GM19035 (cell line): Measurements from ENCODE around the gene EVC2.

ENCODE experiments used
- ATAC-seq: cut with Tn5 transposase; IDR thresholded peaks from one replicate; pipeline ENCODE4 v1.9.1; 2021; ENCODE audit not compliant: unreplicated experiment

Gene EVC2

DNA sequence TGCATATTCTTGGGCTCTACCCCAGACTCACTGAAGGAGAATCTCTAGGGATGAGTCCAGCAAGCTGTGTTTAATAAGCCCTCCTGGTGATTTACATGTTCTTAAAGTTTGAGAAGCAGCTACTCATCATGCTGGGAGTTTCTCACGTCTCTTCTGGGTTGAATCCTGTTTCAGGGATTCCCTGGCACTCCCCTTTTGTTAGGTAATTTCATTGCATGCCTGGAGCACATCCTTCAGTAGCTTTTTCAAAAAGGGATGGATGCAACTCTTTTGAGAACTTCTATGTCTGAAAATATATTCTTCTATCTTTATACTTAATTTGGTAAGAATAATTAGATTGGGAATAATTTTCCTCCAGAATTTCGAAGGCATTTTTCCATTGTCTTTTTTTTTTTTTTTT is 7.0 kb upstream of the EVC2 start:
- ATAC-seq, result no peak

DNA sequence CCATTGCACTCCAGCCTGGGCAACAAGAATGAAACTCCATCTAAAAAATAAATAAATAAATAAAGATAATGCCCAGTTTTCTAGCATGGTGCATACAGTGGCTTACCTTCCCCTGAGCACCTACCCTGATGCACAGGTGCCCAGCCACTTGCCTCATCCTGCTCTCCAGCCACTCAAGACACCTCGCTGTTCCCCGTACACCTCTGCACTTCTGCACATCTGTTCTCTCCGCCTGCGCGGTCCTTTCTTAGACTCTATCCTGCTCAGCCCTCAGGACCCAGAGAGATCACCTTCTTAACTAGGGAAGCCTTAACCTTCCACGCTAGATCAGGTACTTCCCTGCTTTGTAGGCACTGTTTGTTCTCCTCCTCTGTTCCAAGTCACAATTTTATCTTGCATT is 5.5 kb upstream of the EVC2 start:
- no peak for ATAC-seq

DNA sequence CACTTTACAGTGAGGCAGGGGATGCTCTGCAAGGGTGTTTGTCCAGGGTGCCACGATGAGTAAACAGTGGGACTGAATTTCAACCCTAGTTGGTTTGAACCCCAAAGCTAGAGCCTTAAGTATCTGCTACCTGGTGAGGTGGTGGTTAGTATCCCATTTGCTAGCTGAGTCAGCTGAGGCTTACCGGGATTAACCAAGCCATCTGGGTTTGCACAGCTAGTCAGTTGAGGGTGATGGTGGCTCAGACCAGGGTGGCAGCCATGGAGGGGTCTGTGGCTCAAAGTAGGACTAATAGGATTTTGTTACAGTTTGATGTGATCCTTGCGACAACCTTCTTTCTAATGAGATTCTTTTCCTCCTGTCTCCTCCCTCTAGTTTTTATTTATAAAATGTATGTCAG is 4.6 kb upstream of the EVC2 start:
- no peak for ATAC-seq

DNA sequence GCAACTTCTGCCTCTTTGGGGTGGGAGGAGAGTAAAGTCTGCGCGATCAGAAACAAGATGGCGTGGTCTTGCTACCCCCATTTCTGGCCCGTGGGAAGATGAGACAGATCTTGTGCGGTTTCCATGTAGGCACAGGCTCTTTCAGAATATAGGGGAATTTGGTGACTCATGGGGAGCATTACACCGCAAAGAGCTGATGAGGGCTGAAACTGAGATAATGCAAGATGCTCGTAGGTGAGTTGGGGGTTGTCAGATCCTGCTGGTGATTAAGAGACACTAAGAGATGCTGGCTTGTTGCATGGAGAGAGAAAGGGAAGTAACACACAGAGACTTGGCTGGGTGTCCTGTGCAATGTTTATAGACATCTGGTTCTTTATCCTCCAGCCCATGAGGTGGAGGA is 4.2 kb upstream of the EVC2 start:
- ATAC-seq, result peak; percentile 33

DNA sequence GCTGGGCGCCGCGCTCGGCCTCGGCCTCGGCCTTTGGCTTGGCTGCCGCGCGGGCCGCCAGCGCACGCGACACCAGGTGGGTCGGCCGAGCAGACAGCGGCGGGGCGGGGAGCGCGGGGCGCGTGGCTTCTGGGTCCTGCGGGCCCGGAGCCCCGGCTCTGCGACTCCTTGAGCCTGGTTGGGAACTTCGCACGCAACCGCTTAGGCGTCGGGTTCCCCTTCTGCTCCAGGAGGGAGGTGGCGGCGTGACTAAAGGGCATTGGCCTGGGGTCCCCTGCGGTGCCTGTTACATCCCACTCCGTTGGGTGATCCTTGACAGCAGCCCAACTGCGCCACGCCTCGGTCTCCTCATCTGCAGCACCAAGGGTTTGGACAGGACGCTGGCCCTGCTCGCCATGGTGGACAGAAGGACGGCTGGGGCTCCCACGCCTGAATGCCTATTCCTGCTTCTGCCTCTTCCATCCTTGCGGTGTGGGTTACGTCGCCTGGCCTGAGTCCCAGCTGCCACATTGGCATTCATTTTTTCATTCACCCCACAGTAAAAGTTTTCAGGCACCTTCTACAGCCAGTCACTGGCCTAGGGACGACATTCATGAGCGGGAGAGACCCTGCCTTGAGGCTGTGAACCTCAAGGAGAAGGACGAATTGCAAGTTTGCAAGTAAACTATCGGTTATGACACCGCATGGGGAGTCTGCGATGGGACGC is 3.3 kb upstream of the EVC2 start:
- ATAC-seq, result peak; percentile 7

DNA sequence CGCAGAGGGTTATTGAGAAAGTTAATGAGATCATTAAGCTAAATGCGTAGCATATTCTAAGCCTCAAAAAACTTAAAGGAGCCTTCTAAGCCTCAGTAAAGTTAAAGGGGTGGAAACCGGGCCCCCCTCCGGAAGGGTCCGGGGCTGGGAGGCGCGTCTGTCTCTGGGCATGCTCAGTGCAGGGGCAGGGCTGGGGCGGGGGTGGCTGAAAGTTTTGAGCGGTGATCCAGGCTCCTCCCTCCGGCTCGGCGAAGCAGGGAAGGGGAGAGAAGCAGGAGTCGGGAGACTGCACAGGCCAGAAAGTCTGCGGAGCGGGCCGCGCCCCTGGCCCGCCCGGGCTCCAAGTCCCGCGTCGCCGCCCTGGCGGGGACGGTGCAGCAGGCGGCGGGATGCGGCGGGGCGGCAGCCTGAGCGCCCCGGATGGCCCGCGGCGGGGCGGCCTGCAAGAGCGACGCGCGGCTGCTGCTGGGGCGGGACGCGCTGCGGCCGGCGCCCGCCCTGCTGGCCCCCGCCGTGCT is 2.7 kb upstream of the EVC2 start, which contains the start of gene EVC:
TSS of gene EVC (plus strand) at position 241 of the 518 bp plus-strand sequence. CDS start at position 421, 180 bp downstream.
- peak; percentile 45 for ATAC-seq

DNA sequence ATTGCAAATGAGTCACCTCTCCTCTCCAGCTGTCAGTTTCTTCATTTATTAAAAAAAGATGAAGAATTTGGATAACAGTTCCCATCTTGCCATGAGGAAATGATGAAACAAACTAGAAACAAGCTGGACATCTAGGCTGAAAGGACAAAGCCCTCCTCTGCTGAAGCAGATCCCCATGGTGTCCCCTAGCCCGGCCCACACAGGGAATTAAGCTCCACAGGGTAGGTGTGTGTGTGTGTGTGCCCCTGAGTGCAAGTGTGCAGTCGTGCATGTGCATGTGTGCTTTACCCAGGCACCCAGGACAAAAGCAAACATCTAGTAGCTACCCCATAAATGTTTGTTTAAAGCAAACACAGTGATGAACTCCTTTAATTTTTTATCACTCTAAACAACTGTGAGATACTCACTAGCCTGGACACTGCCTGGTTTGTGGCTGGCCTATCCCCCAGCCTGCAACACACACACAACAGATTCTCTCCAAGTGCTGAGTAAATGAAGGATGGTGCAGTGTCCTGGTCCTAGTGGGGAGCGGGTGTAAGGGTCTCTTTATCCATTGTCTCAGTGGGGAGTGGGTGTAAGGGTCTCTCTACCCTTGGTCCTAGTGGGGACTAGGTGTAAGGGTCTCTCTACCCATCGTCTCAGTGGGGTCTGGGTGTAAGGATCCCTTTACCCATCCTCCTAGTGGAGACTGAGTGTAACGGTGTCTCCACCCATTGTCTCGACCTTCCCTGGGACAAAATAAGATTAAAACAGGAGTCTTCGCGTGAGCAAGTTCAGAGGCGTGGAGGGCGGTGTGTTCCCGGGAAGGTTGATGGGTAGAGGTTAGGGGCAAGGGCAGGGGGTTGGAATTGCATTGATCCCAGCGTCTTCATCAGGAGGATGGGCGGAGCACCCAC is 2.0 kb upstream of the EVC2 start:
- no peak for ATAC-seq

DNA sequence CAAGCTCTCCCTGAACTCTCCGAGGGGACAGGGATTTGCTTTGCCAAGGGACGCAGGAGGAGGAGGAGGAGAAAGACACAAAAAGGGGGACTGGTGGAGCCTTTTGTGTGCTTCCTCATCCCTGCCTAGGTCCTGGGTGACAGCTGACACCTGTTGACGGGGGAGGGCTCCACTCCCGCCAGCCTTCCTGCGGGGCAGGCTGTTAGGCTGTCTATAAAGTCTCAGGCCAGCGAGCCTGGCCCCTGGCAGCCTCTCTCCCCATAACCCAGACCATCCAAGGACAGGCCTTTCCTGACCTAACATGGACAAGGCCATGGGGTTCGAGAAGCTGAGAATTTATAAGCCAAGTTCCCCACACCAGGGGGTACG is 832 bp upstream of the EVC2 start:
- no peak for ATAC-seq

DNA sequence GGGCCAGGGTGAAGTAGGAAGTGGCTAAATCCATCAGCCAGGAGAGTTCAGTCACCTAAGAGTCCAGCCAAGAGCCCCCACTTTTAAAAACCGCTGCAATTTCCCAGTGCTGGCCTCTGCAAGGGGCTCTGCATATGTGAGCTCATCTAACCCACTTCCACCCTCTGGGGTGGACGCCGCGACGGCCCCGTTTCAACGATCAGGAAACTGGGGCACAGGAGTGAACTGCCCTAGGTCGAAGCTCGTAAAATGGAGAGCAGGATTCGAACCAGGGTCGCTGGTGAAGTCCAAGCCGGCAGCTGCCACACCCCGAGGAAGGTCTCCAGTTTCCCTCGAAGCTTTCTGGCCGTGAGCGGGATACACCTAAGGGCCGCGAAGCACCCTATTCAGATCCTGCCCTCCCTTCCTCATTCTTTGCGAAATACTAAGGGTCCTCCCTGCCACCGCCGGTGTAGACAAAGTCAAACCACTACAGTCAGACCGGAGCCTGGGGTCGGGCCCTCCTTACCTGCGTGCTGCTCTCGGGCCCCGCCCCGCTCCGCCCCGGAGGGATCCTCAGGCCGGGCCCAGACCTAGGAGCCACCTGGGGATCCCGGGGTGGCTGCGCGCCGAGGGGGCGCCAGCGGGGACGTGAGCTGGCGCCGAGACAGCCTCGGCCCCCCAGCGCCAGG is 446 bp downstream of the EVC2 start:
- ATAC-seq, result peak; percentile 26

DNA sequence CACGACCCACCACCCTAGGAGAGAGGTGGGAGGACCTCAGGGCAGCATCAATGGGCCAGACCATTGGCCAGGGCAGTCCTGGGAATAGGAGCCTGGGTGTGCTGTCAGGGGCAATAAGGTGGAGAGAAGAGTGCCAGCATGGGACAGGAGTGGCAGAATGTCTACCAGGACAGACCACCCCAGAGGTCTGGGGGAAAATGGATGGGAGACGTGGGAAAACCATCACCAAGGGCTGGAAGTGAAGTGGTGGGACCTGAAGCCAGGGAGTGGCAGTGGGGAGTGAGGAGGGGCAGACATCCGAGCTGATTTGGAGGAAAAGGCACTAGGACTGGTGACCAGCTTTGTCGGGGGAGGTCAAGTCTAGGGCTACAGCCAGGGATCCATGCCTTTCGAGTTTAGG is 993 bp downstream of the EVC2 start:
- ATAC-seq, result no peak

DNA sequence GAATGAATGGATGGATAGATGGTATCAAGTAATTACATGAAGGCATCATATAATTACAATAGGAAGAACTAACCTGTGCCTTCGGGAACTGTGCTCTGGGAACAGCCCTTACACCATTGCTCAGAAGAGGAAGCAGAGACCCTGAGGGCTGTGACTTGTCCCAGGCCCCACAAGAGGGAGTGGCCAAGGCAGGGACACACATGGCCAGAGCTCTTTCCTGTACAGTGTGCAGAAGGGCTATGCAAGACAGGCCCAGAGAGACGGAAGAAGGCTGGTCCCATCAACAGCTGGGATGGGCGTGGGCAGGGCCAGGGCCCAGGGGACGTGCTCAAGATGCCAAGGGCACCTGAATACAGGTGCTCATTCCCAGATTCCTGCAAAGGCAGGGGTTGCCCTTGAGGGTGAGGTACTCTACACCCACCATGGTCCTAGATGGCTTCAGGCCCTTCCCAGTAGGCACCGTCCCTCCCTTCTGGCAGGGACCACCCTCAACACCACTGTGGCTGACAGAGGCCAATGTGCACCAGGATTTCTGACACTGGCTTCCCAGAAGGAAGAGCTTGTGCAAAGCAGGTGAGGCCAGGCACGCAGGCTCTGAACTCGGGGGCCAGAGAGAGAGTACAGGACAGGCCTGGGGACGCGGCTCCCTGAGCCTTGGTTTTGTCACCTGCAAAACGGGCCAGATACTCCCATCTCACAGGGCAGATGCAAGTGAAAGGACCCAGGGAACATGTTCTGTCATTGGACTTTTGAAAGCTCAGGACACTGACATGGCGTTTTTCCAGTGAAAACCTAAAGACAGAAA is 1.7 kb downstream of the EVC2 start:
- ATAC-seq, result no peak

DNA sequence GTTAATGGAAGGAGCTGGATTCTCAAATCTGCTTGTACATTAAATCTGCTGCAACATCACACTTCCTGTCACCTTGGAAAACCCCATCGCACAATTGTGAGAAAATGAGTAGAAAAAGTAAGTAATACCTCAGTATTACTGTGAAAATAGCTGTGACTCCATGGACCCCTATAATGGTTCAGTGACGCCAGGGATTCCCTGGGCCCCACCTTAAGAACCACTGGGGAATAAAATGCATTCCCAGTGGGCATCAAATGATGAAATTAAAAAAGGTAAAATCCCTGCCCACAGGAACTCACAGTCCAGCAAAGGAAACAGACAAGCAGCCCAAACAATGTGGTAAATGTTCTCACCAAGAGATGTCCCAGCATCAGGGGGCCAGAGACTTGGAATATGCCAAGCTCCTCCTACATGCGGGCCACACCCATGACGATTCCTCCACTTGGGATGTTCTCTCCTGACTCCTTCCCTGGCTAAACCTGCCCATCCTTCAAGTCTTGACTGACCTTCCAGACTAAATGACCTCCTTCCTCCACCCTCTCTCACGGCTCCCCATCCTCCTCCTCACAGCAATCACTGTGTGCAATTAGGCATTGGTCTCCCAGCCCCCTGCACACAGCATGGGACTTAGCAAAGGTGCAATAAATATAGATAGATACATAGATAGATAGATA is 2.6 kb downstream of the EVC2 start:
- ATAC-seq, result no peak

DNA sequence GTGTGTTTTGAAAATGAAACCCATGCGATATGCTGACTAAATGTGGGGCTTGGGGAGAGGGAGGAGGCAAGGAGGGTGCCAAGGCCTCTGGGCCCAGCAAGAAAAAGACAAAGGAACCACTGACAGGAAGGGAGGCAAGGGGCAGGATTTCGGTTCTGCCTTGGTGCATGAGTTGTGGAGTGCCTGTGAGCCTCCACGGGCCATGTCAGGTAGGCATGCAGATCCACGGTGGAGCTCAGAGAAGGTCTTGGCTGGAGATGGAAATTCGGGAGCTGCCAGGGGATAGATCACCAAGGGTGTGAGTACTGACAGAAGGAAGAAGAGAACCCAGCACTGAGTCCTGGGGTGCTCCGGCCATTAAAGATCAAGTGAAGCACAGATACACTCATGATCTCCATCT is 4.1 kb downstream of the EVC2 start:
- no peak for ATAC-seq

DNA sequence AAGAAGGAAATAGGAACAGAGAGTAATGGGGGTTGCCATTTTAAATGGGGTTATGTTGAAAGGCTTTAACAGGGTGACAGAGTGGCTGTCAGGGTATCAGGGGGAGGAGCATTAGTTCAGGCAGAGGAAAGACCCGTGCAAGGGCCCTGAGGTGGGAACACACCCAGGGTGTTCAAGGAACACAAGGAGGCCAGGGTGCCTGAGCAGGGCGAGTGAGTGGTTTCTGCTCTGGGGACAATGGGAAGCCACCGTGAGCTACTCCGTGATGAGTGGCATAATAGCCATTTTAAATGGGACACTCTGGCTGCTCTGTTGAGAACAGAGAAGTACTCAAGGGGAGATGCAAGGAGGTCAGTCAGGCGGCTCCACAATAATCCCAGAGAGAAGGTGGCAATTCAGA is 4.5 kb downstream of the EVC2 start:
- no peak for ATAC-seq

DNA sequence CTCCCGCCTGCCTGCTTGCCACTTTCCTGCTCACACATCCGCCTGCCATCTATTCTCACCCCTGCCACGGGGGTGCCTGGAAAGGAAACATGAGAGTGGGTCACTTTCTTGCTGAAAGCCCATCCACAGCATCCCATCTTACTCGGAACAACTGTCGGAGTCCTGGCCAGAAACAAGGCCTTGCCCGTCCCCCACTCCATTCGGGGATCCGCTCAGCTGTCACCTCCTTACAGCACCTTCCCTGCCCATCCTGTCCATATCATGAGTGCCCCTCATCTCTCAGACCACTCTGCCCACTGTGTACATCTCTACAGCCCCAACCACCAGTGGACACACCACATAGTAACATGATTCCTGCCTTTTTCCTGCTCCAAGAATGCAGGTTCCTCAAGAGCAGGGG is 6.4 kb downstream of the EVC2 start:
- ATAC-seq, result no peak

DNA sequence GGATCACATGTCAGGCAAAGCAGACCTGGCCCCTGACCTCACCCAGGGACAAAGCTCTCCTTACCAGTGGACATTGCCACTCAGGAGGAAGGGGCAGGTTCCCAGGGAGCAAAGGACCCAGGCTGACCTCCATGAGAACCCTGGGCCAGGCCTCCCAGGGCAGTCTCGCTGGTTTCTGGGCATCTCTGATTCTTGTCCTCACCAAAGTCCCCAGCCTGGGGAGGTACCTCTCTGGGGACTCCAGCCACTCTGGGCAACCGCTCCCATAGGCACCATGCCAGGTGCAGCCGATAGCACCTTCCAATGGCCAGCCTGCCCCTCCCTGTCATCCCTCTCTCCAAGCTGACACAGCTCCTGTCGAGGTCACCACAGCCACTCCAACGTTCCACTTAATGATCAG is 7.9 kb downstream of the EVC2 start:
- ATAC-seq, result no peak

DNA sequence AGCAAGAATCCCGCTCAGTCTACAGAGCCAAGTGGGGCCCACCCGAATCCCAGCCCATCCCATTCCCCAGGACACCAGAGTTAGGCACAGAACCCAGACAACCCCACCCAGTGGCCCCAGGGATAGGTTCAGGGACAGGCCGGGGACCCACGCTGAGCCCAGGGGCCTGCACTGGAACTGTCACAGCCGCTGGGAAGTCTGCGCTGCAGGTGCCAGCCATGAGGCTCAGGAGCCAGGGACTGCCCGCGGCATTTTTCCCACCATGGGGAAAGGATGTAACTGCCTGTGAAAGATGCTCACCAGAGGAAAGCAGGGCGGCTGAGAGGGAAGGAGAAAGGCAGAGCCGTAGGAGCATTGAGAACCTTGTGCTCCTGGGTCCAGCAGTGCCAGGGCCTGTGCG is 12.0 kb downstream of the EVC2 start:
- no peak for ATAC-seq

DNA sequence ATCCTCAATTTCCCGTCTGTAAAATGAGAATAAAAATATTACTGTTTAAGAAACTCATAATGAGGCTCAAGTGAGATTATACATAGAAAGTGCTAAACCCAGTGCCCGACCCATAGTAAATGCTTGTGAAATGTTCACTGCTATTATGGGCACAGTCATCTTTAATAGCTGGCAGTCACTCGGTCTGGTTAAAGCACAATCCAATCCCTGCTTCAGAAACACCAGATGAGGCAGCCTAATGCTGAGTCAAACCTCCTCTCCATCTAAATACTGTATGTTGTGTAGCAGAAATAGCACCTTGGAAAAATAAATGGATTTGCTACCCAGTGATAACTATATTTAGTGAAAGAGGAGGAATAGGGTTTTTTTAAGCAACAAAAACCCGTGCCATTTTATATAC is 14.5 kb downstream of the EVC2 start:
- no peak for ATAC-seq

DNA sequence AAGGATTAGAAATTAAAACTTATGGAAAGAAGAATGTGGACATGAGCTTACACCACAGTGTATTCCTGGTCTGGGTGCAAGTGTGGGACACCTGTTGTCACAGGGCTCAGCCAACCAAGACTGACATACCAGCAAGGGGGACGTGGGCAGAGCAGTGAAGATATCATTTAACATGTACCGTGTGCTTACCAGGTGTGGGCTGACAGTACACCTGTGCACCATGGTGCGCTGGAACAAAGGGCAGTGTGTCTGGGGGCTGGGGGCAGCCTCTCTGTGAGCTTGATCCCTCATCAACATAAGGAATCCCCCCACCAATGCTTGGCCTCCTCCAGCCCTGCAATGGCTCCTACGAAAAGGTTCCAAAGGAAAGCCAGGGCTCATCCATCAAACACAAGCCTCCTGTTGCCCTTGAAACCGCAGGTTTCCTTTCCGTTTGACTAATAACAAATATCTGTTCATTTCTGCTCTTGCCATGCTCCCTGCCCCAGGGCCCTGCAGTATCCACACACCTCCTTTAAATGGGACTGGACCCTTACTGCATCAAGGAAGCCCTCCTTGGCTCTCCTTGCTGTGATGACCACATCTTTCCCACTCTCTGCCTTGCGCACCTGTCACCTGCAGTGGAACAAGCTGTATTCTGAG is 16.7 kb downstream of the EVC2 start:
- ATAC-seq, result no peak

DNA sequence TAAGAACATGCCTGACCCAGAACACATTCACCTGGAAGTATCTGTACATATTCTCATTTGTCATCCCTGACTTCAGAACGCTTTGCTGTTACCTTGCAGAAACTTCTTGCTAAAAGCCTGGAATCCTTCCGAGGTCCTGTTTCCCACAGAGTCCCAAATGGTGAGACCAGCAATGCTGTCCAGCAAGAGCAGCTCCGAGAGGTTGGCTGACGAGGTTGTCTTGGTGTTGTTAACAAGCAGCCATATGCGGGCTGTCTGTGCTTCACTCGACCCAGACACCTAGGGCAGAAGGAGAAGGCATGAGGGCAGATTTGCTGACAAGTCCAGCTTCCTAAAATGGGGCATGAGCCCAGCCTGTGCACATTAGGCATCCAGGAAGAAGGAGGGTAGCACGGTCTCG is 19.3 kb downstream of the EVC2 start:
- ATAC-seq, result no peak
